Brain microvascular endothelial cell (primary cell): Measurements from ENCODE around the gene RGS12.
"Not testable (repeated sequence)": the region's sequence is repeated elsewhere in the genome, so short reads cannot be mapped to it uniquely, and the experiment has no call there.

Source experiments
- DNase-seq: peaks from one replicate; pipeline ENCODE4 v3.0.0-alpha.2; 2020
- H3K27ac ChIP-seq: fragments of 250-450 bp; sonication (Bioruptor Pico); 2 replicates; pipeline ENCODE4 v1.5.1; 2020; ENCODE audit warnings: mild to moderate bottlenecking, moderate library complexity
- H3K27me3 ChIP-seq: fragments of 250-450 bp; sonication (Bioruptor Pico); replicated peaks from 2 replicates; pipeline ENCODE4 v1.5.1; 2020; ENCODE audit warnings: mild to moderate bottlenecking
- H3K36me3 ChIP-seq: fragments of 250-450 bp; sonication (Bioruptor Pico); replicated peaks from 2 replicates; pipeline ENCODE4 v1.5.1; 2020; ENCODE audit warnings: mild to moderate bottlenecking
- H3K4me3 ChIP-seq: 2 replicates; pipeline ENCODE4 v1.5.1; 2011; ENCODE audit warnings: low read depth, mild to moderate bottlenecking, control low read depth, low read length, moderate library complexity
- in situ Hi-C: cut with HindIII; loops from 2 replicates; pipeline ENCODE4 v1.10.0; 2017; ENCODE audit warnings: low sequenced_read_pairs, low pct_ligation_motif_present
- TF ChIP-seq, protein P1 (sequence below): IDR thresholded peaks from 2 replicates; pipeline ENCODE4 v1.5.1; 2011; ENCODE audit warnings: low read depth, mild to moderate bottlenecking, moderate library complexity, low read length, control low read depth, inconsistent platforms; ENCODE audit errors: missing control alignments

The RGS12 gene

DNA sequence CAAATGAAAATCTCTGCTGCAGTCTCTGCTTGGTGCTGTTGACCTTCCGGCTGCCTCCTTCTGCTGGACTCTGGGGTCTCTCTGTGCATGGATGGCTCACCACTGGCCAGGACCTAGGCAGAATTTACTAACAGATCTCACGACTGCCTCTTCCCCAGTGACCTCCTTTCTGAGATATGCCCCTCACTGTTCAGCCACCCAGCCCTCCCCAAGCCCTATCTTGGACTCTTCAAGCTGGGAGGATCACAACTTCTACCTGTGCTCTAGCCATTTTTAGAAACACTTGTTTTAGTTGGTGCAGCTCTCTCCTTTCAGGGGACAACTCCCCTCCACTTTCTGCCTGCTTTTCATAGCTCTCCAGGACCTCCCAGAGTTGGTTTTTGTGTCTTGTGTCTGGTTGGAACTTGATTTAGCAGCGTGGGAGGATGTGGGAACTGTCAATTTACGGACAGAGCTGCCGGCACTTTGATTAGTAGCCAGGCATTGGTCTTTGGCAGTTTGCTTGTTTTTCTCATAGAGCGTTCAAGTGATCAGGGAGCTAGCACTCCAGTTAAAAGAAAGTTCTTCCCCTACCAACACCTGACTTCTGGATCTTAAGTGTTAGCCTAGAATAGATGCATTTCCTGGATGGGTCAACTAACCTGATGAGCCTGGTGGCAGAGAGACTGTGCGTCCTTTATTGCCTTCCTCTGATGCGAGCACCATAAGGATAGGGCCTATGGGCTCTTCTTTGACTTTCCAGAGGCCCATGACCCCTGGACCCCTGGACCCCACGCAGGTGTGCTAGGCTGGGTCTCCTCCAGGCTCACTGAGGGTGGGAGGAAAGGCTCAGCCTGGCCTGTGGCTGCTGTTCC lies 6.5 kb downstream of the RGS12 start:
- Histone ChIP-seq H3K27ac (no peak overlapping the region), H3K36me3 (no peaks in the 10 kb centered on the region), H3K27me3 (no peaks in the 10 kb centered on the region), H3K4me3 (no peak overlapping the region)
- no peak for DNase-seq
- TF ChIP-seq, protein P1, sequence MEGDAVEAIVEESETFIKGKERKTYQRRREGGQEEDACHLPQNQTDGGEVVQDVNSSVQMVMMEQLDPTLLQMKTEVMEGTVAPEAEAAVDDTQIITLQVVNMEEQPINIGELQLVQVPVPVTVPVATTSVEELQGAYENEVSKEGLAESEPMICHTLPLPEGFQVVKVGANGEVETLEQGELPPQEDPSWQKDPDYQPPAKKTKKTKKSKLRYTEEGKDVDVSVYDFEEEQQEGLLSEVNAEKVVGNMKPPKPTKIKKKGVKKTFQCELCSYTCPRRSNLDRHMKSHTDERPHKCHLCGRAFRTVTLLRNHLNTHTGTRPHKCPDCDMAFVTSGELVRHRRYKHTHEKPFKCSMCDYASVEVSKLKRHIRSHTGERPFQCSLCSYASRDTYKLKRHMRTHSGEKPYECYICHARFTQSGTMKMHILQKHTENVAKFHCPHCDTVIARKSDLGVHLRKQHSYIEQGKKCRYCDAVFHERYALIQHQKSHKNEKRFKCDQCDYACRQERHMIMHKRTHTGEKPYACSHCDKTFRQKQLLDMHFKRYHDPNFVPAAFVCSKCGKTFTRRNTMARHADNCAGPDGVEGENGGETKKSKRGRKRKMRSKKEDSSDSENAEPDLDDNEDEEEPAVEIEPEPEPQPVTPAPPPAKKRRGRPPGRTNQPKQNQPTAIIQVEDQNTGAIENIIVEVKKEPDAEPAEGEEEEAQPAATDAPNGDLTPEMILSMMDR: no peak
- in situ Hi-C loops: no loop called here

DNA sequence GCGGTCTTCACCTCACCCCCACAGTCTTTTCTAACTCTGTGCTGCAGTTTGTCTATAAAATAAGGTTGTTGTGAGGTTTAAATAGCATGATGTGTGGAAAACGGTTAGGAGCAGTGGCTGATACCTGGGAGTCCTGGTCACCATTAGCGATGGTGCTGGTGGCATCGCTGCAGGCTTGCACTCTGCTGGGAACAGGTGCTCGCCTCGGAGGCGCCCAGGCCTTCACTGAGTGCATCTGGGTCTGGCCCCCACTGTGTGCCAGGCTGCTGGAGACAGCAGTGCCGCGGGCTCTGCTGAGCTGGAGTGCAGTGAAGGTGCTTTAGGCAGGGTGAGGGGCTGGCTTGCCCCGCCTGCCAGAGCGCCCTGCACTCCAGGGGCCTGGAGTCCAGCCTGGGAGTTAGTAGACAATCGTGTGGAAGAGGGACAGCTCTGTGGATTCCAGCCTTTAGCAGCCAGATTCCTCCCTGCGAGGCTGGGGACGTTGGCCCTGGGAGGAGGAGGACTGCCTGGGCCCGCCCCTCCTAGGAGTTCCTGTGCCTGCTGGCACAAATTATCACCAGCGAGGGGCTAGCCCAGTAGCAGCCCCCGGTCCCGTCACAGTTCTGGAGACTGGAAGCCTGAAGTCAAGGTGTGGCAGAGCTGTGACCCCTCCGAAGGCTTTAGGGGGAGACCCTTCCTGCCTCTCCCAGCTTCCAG lies 7.3 kb downstream of the RGS12 start:
- no peak for DNase-seq
- Histone ChIP-seq H3K27me3 (no peaks in the 10 kb centered on the region), H3K4me3 (no peak overlapping the region), H3K27ac (no peak overlapping the region), H3K36me3 (no peaks in the 10 kb centered on the region)
- in situ Hi-C loops: no loop called here
- TF ChIP-seq, protein P1: no peak

DNA sequence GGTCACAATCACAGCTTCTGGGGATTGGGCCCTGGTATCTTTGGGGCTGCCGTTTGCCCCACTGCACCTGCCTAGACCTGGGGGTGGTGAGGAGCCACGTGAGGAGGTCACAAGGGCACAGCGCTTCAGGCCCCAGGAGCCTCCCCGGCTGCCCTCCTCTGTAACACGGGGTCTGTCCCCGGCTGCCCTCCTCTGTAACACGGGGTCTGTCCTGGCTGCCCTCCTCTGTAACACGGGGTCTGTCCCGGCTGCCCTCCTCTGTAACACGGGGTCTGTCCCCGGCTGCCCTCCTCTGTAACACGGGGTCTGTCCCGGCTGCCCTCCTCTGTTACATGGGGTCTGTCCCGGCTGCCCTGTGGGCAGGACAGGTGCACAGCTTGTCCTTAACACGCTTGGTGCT lies 8.1 kb downstream of the RGS12 start:
- H3K27ac ChIP-seq, H3K36me3 ChIP-seq, in situ Hi-C loops, DNase-seq, H3K27me3 ChIP-seq, H3K4me3 ChIP-seq: not testable (repeated sequence)

DNA sequence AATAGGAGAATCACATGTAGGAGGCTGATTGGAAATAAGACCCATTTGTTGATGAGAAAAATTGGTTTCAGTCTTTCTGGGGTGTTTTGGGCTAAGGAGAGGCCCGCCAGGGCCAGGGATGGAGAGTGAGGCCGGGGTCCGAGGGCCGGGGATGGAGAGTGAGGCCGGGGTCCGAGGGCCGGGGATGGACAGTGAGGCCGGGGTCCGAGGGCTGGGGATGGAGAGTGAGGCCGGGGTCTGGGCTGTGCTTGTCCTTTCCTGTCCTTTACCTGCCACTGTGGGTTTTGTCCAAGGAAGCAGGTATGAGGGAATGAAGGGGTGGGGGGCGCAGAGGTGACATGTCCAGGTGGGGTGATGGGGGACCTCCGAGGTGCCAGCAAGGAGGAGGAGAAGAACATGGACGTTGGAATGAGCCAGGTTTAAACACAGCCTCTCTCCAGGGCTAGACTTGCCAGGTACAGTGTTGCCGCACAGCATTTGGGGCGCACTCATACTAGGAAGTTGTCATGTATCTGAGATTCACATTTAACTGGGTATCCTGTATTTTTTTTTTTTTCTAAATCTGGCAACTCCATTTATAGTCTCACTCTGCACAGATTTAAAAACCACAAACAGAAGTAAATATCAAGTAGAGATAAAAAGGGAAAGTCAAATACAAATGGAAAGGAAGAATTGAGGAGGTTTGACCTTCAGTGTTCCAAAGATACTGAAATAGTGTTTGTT lies 8.8 kb downstream of the RGS12 start:
- Histone ChIP-seq H3K4me3 (no peak overlapping the region), H3K36me3 (no peaks in the 10 kb centered on the region), H3K27ac (no peak overlapping the region), H3K27me3 (no peaks in the 10 kb centered on the region)
- TF ChIP-seq, protein P1: no peak
- DNase-seq: no peak
- in situ Hi-C loops: no loop called here

DNA sequence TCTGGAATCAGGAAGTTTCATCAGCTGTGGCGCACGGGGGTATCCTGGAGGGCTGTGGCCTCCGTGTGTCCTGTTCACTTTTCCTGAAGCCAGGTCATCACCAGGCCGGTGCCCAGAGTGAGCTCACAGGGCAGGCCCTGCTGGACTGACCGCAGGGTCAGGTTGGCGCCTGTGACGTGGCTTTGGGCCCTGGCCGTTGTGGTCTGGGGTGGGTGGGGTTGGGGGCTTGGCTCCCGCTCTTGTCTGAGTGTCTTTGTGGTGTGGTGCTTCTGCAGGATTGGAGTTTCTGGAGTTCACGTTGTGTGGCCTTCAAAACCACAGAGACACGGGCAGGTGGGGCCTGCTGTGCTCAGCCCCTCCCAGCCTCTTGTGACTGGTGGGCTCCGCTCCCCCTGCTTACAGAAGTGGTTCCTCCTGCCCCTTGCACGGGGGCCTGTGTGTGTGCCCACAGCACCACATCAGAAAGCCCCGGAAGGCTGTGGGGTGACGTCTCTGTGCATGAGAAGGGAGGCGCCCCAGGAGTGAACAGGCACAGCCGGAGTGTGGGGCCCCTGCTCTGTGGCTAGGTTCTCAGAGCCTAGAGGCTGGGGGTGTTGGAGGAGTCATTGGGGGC lies 9.5 kb downstream of the RGS12 start:
- no peak for DNase-seq
- TF ChIP-seq, protein P1: no peak
- H3K36me3 ChIP-seq: no peaks in the 10 kb centered on the region
- H3K27ac ChIP-seq: no peak overlapping the region
- no peaks in the 10 kb centered on the region for H3K27me3 ChIP-seq
- no peak overlapping the region for H3K4me3 ChIP-seq
- in situ Hi-C loops: no loop called here
